Glomerular visceral epithelial cell (primary cell): ENCODE measurements around the gene RPS6KA2.
"Not testable (repeated sequence)": the region's sequence is repeated elsewhere in the genome, so short reads cannot be mapped to it uniquely, and the experiment has no call there.

Source experiments
- DNase-seq: peaks from one replicate; pipeline ENCODE4 v3.0.0-alpha.2; 2016; ENCODE audit errors: extremely low spot score

Gene RPS6KA2

DNA sequence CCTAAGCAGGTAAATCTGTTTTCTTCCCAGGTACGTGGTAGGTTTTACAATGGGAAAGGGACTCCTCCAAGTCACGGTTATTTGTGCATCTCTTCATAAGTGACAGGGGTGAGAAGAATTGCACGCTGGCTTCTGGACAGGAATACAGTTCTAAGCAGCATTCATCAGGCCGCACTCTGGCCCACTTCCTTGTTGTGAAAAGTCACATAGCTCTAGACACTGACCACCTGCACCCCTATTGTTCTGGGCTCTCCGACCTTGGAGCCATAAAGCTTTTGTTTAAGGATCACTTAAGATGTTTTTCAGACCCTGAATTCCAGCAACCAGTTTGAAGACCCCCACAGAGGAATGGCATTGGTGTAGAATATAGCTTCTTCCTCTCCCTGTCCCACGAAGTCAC is 72.0 kb downstream of the RPS6KA2 start:
- no peak for DNase-seq

DNA sequence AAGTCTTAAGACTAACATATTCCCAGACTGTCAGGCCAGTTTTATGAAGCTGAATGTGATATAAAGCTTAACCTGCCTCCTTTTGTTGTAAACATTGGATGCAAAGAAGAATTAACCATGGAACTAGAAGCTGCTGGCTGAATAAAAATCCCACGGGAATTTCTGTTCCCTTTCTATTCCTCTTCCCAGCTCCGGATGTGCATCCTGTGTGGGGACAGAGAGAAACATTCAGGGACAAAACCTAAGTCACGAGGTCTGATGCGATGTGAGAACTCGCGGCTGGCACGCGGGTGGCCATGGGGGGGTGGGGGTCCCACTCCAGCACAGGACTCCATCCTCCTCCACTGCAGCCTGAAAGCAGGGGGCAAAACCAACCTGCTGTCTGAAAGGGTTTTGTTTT is 72.7 kb downstream of the RPS6KA2 start:
- no peak for DNase-seq

DNA sequence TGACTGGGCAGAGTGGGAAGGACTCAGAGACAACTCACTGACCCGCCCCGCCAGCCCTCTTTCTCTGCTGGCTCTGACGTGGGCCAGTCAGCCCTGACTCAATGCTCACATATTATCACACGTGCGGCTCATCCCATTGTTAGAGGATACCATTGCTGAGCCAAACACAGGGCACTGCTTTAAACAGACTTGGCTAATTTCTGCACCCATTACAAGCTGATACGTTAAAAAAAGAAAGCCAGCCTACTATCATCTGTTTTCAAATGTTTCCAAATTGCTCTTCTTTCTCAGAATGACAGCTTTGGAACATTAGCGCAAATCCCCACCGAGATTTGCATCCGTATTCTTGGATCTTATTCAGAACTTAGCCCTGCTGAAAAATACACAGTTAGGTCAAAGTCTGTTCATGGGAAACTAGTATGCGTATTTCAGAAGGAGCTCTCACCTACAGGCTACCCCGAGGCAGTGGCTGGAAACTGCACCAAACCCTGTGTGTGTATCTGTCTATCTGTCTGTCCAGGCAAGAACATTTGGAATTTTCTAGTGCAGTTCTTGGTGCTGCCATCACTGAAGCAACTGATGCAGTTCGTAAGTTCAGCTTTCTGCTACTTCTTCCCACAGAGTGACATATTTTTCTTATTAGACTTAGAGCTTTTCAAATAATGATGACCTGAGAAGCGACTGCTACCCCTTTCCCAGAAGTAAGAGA is 73.3 kb downstream of the RPS6KA2 start:
- peak; percentile 60 for DNase-seq

DNA sequence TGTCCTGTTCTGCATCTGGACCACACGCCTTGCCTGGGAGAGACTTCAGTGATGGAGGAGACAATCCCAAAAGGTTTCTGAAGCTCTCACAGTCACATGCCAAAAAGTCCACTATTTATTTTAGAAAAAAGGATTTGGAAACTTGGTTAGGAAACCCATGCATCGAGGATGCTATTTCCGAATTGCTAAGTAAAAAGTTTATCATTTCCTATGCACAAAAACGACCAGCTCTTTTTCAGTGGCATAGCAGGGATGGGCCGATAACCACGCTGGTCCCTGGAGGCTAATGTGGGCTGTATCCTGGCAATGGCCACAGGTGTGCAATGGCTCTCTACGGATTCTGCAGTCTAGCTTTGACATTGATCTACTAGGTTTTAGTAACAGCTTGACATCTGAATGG is 74.5 kb downstream of the RPS6KA2 start:
- no peak for DNase-seq

DNA sequence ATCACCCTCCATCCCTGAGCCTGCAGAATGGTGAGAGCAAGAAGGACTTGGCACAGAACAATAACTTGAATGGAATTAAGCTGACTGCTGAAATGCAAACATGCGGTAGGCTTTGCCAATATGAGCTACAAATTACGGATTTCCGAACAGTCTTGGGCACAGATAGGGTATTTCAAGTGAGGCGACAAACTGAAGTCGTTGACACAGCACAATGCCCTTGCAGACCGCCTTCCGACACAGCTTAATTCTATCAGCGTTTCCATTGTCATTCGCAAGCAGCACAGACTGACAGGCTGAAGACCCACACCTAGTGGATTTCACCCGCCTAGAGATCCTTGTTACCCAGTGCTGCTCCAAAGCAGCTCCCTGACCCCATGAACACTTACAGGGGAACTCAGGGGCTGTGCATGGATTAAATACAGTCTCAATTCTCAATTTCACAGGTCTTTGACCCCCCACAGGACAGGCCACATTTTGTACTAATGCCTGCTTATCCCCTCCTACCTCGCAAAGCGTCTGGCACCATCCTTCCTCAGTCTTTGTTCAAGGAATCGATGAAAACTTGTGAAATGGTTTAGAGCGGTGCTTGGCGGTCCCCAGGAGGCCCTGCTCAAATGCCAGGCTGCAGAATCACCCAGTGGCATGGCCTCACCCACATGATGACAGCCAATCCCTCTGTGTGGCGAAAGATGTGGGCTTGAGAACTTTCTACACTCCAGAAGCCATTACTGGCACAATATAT is 75.1 kb downstream of the RPS6KA2 start:
- DNase-seq, result no peak

DNA sequence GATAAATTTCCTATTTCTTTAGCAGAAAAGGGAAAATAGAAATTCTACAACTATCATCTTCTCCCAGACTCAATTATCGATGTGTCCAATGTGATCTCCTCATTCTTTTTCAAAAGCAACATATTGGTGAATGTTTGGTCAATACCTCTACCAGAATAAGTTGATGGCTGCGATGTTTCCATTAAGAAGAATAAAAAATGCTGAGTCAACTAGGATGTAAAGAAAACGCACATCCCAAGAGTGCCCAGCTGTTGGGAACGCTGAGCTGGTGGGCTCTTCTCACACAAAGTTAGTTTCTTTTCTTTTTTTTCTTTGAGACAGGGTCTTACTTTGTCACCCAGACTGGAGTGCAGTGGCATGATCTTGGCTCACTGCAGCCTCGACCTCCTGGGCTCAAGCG is 80.4 kb downstream of the RPS6KA2 start:
- DNase-seq, result no peak

DNA sequence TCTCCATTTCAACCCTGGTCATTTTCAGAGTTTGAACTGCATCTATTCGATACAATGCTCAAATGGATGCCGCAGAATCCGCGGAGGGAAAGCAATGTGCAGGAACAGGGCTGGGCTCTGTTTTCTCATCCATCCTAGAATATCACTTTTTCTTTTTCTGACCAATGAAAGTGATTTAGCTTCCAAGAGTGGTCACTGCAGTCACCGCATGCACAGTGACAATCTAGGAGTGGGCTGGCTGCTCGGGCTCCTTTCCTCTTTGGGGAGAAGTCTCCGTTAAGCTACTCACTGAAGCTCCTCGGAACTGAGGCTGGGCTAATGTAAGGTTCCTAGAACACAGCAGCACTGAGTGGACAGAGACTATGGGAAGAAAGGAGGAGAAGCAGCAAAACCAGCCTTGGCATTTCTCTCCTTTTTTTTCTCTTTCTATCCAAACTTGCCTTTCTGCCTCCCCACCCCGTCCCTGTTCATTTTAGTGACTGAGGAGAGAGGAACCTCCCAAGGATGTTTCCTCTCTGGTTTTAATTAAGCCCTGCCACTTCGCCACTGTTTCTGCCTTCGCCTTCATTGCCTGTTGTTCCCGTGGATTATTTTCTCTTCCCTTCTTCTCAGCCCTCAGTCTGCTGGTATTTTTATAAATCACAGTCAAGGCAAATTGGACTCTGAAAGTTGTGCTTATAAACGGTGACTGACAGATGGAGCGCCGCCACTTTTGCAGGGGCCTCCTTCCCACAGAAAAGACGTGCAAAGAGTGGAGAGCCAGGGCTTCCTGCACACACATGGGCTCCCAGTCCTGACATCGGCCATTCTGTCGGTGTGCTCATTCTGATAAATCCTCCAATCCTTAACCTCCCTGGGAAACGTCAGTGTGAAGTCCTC is 81.7 kb downstream of the RPS6KA2 start:
- DNase-seq, result no peak

DNA sequence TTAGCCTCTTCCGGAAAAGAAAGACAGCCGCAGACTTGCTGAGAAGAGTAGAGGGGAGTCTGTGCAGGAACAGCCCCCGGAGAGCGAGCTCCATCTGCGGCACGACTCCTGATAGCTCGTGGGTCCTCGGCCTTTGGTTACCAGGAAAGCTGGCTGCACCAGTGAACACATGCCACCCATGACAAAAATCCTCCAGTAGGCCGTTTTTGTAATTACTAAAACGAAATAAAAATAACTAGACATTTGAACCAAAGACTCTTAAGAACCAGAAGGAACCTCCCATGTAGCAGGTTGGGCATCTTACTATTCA is 82.8 kb downstream of the RPS6KA2 start:
- DNase-seq, result no peak

DNA sequence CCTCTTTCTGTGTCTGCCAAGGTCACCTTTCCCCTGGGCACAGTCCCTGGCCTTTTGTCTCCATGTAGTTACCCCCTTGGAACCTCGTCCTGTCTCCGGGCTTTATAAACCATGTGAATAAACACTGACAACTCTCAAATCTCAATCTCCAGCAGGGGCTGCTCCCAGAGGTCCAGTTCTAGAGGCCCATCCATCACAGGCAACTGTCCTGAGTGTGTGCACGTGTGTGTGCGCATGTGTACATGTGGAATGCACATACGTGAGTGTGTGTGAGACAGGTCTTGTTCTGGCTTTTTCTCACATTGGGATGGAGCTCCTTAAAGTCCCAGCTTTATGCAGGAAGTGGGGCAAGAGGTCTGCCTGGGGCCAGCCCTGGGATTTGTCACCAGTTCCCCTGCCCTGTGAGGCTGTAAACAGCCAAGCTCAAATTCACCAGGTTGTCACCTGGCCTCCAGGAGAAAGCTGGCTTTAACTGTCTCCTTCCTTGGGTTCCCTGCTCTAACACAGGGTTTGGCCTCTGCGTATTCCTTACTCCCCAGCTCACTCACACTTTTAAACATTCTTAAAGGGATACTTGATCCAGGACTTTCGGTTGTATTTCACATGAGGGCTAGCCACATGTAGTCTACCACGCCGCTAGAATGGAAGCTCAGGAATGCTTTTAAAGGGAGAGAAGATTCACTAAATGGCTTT is 83.3 kb downstream of the RPS6KA2 start:
- DNase-seq, result no peak

DNA sequence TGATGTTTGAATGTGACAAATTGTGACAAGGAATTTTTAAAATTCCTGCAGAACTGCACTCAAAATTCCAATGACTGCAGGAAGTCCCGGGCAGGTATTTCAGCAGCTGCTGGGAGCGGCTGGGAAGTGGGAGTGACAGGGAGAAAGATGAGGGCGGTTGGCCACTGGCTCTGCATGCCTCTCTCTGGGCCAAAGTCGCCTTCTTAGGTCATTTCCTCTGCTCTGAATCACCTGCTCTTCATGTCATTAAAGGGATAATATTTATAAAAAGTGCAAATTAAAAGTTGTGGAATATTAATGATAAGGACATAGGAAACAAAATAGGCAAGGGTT is 84.5 kb downstream of the RPS6KA2 start:
- DNase-seq, result peak; percentile 29

DNA sequence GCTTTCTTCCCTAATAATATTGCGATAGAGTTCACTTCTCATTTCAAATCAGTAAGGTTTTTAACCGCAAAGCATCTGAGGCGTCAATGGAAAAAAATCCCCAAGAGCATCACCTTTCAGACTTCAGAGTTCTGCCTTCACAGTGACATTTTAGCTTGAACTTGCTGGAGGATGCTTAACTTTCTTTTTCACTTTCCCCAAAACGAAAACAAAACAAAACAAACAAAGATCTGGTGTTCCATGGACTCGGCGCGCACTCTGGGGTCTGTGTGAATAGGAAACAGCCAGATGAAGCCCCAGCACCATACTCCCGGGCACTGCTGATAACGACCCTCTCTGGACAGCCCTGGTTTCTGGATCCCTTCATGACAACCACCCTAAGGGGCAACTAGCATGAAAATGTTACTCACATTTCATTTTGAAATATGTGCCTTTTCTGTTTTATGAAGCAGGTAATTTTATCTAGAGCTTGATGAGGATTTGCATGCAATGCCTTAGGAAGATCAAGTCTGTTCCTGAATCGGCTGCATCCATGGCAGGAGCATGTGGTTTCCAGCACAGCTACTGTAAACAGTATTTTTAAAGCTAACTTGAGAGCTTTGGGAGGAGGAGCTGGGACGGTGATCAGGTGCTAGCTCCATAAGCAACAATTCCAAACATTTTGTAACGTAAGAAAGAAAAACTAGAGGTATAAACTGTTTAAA is 85.0 kb downstream of the RPS6KA2 start:
- no peak for DNase-seq

DNA sequence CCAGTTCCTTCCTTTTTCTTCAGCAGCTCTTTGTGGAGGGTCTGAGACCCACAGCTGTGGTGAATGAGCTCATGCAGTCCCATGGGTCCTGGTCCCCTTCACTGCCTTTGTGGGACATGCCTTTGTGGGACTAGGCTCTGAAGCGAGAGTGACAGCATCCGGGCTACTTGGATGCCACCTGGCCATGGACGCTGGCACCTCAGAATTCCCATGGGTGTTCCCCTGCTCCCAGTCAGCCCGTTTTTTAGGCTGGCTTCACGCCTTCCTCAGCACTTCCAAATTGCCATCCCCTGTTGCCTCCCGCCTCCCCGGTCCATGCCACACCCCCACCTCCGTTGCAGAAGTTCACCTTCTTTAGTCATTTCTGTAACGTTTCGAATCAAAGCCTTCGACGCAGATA is 85.7 kb downstream of the RPS6KA2 start:
- DNase-seq, result no peak

DNA sequence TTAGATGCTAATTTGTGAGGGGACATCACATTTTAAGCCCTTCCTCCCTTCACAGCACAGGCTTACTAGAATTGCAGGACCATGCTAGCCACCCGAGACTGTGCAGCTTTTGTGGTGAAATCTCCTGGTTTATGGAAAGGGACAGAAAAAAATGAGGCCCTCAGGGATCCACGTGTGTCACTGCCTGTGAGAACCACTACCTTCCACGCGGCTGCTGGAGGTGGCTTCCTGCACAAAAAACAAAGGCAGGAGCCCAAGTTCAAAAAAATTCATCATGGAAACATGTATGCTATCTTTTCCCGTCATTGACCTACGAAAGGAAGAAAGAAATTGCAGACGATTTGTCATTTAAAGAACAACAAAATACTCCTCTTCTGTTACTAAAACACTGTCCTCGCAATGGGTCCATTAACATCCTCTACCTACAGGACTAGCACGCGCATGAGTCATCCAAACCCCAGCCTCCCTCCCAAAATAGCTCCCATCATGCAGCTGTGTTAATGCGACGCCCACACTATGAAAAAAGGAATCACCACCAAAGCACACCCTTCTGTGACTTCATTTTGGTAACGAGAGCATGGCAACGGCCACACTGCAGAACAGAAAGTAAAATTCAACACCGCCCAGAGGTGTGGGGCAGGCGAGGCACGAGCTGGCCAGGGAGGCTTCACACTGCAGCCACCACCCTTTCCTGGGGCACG is 86.3 kb downstream of the RPS6KA2 start:
- no peak for DNase-seq

DNA sequence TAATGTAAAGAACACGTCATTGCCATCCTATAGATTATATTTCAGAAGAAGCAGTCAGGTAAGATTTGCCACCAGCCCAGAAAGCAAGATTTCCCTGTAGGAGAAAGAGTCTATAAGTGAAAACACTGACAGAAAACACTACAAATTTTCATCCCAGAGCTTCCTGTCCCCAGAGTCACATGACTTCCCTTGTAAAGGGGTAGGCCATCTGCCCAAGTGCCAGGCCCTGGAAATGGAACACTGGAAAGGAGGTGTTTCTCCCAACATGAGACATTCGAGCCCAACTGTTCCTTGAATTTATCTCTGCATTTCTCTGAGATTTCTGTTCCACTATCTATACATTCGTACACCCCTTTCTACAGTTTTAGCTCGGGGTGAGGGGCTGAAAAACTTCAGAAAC is 87.5 kb downstream of the RPS6KA2 start:
- DNase-seq, result no peak

DNA sequence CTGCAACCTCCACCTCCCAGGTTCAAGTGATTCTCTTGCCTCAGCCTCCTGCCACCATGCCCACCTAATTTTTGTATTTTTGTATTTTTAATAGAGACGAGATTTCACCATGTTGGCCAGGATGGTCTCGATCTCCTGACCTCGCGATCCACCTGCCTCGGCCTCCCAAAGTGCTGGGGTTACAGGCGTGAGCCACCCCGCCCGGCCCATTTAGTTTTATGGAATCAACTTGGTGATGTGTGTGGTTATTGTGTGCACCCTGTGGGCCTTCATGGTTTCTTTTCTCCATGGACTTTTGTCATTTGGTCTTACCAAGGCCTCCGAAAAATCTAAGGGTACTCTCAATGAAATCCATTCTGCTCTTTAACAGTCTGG is 88.1 kb downstream of the RPS6KA2 start:
- DNase-seq, result not testable (repeated sequence)

DNA sequence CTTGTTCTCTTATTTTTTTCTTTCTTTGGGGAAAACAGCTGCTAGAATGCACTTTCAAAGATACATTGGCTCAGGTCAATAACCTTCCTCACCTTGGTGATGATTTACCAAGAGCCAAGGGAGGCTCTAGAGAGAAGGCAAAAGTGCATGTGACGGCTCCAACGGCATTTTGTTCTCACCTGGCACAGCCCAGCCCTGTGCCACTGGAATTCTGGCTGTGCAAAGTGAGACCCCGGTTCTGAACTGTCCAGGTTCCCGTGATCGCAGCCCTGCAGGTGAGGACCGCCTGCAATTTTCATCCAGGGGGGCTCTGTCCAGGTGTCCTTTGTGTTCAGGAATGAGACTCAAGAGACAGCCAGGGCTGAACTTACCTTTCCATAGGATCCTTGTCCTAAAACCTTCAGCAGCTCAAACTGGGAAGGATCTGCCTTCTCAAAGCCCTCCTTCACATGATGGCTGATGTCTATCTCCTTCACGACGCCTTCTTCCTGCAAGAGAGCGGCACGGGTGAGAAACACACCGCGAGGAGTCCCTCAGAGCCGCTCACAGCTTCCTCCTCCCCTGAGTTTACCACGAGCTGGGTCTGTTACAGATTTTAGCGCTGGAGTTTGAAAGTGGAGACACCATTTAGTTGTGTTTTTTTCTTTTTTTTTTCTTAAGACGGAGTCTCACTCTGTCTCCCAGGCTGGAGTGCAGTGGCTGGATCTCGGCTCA is 88.6 kb downstream of the RPS6KA2 start:
- no peak for DNase-seq

DNA sequence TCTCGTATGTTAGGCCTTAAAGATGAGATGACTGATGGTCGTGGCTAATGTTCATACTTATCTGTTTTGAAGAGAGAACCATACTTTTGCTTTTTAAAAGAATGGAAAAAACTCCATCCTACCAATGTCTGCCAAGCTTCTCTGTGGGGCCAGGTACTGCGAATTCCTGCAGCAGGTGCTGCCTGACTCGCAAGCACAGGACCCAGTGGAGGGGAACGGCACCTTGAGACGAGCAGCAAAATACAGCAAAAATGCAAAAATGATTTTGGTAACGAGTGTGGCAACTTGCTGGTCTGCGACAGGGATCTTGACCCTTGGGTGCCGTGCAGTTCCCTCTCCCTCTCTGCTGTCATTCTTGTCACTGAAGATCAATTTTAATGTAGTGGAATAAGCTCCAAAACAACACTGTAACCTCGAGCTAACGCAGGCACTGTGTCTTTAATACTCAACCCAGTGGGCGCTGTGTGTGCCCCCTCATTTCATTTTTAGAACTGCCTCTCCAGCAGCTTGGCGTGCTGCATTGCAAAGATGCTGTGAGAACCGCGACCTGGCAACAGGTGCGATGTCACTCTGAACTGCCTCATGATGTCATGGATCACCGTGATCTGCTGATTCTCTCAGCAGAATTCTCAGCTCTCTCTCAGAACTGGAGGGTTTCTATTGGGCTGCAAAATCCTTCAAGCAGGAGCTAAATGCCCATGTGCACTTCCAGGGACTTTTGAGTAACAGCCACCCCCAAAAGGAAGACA is 92.2 kb downstream of the RPS6KA2 start:
- DNase-seq, result no peak

DNA sequence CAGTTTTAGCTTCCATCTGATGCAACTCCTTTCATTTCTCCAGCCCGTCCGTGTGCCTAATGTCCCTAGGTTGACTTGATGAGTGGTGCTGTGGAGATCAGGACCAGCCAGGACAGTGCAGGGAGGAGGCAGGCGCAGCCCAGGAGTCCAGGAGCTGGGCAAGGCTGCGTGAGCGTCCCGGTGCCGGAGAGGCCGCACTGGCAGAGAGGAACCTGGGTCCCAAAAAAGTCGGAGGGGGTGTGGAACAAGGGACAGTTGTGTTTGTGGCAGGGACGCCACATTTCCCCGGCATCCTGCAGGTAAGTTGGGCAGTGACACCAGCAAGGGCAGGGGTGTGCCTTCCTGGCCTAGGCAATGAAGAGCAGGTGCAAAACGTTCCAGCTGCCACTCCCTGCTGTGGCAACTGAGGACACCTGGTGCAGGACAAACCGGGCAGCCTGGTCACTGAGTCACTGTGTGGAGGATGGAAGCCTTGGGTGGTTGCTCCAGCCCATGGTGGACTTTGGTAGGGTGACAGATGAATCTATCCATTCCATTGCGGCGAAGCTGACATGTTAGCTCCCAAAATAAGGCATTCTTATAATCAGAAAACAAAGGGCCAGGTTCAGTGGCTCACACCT is 93.7 kb downstream of the RPS6KA2 start:
- DNase-seq, result no peak

DNA sequence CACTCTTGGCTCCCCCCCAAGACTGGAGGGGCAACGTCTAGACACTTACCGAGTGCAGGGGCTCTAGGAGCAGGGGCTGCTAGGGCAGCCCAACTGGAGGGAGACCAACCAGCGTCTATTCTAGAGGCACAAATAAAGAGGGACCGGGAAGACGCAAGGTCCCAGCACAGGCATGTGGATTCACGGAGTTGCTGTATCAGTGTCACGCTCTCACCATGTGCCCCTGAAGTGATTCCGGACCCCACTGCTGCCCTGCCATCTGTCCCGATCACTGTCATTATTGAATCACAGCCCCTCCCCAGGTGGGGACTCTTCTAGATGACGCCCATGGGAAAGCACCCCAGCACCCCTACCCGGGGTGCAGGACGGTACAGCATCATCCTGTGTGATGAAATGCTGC is 94.7 kb downstream of the RPS6KA2 start:
- no peak for DNase-seq
